OCI-LY1 (cell line): ENCODE measurements around the gene B9D2.
"Not testable (repeated sequence)": the region's sequence is repeated elsewhere in the genome, so short reads cannot be mapped to it uniquely, and the experiment has no call there.

Experiments
- H2AFZ ChIP-seq: fragments of 200-600 bp; sonication (generic), shearing (Covaris generic); 2 replicates; pipeline ENCODE4 v1.6.0; 2014; ENCODE audit warnings: antibody characterized with exemption, mild to moderate bottlenecking, low read length
- H3F3A ChIP-seq: fragments of 200-600 bp; sonication (generic), shearing (Covaris generic); 2 replicates; pipeline ENCODE4 v1.6.0; 2014; ENCODE audit warnings: mild to moderate bottlenecking, antibody characterized with exemption, low read length, moderate library complexity; ENCODE audit not compliant: insufficient read depth
- H3K27ac ChIP-seq: fragments of 200-600 bp; sonication (generic); 2 replicates; pipeline ENCODE4 v1.5.1; 2014; ENCODE audit warnings: low read length, mixed run types, mild to moderate bottlenecking, low read depth; ENCODE audit not compliant: poor library complexity, severe bottlenecking
- H3K27me3 ChIP-seq: fragments of 200-600 bp; sonication (generic); 2 replicates; pipeline ENCODE4 v1.6.0; 2014; ENCODE audit warnings: antibody characterized with exemption, mild to moderate bottlenecking, low read length, moderate library complexity; ENCODE audit not compliant: insufficient read depth
- H3K36me3 ChIP-seq: fragments of 200-600 bp; sonication (generic); 2 replicates; pipeline ENCODE4 v1.6.1; 2014; ENCODE audit warnings: mild to moderate bottlenecking, antibody characterized with exemption, low read length, moderate library complexity, mixed read lengths; ENCODE audit not compliant: insufficient read depth
- H3K4me1 ChIP-seq: fragments of 200-600 bp; sonication (generic); 2 replicates; pipeline ENCODE4 v1.5.1; 2014; ENCODE audit warnings: mild to moderate bottlenecking, low read length, moderate library complexity; ENCODE audit not compliant: insufficient read depth, severe bottlenecking
- H3K4me2 ChIP-seq: fragments of 200-600 bp; sonication (generic), shearing (Covaris generic); 2 replicates; pipeline ENCODE4 v1.6.1; 2014; ENCODE audit warnings: low read length
- H3K4me3 ChIP-seq: fragments of 200-600 bp; sonication (generic); 2 replicates; pipeline ENCODE4 v1.5.1; 2014; ENCODE audit warnings: low read length, low read depth, mild to moderate bottlenecking, mixed read lengths; ENCODE audit not compliant: poor library complexity, severe bottlenecking
- H3K79me2 ChIP-seq: fragments of 200-600 bp; shearing (Covaris generic); 2 replicates; pipeline ENCODE4 v1.6.1; 2016; ENCODE audit warnings: mixed run types, low read length, mixed read lengths; ENCODE audit not compliant: insufficient read depth
- H3K9ac ChIP-seq: fragments of 200-600 bp; sonication (generic), shearing (Covaris generic); 2 replicates; pipeline ENCODE4 v1.6.1; 2014; ENCODE audit warnings: mild to moderate bottlenecking, low read length, mixed read lengths
- H3K9me2 ChIP-seq: fragments of 200-600 bp; sonication (generic), shearing (Covaris generic); 2 replicates; pipeline ENCODE4 v1.6.1; 2014; ENCODE audit warnings: low read depth, mild to moderate bottlenecking, low read length, mixed read lengths
- H3K9me3 ChIP-seq: fragments of 200-600 bp; shearing (Covaris generic); 2 replicates; pipeline ENCODE4 v1.6.1; 2014; ENCODE audit warnings: low read length, mixed read lengths
- H4K20me1 ChIP-seq: fragments of 200-600 bp; sonication (generic), shearing (Covaris generic); 2 replicates; pipeline ENCODE4 v1.6.0; 2016; ENCODE audit warnings: mild to moderate bottlenecking, low read length; ENCODE audit not compliant: insufficient read depth
- EZH2 ChIP-seq: fragments of 200-600 bp; sonication (generic), shearing (Covaris generic); IDR thresholded peaks from 2 replicates; pipeline ENCODE4 v1.8.0; 2017; ENCODE audit warnings: borderline replicate concordance, mixed run types, mild to moderate bottlenecking, antibody characterized with exemption, low read length, moderate library complexity, mixed read lengths
- TF ChIP-seq, protein P1 (sequence below): fragments of 200-600 bp; sonication (generic), shearing (Covaris generic); IDR thresholded peaks from 2 replicates; pipeline ENCODE4 v1.5.1; 2017; ENCODE audit warnings: mild to moderate bottlenecking, antibody characterized with exemption, low read length, moderate library complexity, mixed read lengths

Gene B9D2

DNA sequence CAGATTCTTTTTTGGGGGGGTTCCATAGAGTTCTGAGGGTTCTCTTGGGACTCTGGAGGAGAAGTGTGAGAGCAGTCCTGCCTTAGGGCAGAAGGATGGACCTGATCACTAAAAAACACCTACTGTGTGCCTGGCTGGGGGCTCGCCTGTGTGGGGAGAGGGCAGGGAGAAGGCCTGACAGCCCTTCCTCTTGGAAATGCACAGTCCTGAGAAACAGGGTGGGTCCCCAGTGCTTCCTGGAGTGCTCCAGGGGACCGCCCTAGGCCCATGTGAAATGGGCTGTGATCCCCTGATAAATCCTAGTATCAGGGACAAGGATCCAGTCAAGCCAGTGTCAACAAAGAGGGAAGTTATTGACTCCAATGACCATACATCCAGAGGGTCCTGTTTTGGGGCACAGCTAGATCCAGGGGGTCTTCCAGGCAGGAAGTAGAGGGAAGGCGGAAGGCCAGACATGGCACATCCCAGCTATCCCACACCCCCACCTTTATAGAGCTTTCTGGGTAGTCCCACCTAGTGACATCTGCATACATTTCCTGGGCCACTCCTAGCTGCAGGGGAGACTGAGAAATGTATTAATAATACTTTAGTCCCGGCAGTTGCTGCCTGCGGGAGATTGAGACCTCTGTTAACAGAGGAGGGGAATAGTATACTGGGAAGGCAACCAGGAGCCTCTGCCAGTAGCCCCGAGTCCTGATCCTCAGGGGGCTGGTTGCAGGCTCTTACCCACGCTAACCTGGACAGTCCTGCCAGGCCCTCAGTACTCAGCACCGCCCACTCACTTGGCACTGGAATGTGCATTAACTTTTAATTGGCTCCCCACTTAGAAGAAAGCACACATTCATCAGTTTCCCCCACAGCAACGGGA lies 47.4 kb upstream of the B9D2 start:
- Histone ChIP-seq H3K36me3 (peaks cover 41% of the 10 kb centered on the region), H3K9ac (no peak overlapping the region), H3K9me2 (no peaks in the 10 kb centered on the region), H3F3A (no peaks in the 10 kb centered on the region), H3K27ac (no peak overlapping the region), H2AFZ (no peak overlapping the region), H3K79me2 (no peaks in the 10 kb centered on the region), H3K27me3 (no peaks in the 10 kb centered on the region), H4K20me1 (no peaks in the 10 kb centered on the region), H3K4me1 (no peaks in the 10 kb centered on the region), H3K9me3 (no peaks in the 10 kb centered on the region), H3K4me2 (no peak overlapping the region), H3K4me3 (no peak overlapping the region)
- no peak for TF ChIP-seq EZH2
- TF ChIP-seq, protein P1, sequence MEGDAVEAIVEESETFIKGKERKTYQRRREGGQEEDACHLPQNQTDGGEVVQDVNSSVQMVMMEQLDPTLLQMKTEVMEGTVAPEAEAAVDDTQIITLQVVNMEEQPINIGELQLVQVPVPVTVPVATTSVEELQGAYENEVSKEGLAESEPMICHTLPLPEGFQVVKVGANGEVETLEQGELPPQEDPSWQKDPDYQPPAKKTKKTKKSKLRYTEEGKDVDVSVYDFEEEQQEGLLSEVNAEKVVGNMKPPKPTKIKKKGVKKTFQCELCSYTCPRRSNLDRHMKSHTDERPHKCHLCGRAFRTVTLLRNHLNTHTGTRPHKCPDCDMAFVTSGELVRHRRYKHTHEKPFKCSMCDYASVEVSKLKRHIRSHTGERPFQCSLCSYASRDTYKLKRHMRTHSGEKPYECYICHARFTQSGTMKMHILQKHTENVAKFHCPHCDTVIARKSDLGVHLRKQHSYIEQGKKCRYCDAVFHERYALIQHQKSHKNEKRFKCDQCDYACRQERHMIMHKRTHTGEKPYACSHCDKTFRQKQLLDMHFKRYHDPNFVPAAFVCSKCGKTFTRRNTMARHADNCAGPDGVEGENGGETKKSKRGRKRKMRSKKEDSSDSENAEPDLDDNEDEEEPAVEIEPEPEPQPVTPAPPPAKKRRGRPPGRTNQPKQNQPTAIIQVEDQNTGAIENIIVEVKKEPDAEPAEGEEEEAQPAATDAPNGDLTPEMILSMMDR: no peak

DNA sequence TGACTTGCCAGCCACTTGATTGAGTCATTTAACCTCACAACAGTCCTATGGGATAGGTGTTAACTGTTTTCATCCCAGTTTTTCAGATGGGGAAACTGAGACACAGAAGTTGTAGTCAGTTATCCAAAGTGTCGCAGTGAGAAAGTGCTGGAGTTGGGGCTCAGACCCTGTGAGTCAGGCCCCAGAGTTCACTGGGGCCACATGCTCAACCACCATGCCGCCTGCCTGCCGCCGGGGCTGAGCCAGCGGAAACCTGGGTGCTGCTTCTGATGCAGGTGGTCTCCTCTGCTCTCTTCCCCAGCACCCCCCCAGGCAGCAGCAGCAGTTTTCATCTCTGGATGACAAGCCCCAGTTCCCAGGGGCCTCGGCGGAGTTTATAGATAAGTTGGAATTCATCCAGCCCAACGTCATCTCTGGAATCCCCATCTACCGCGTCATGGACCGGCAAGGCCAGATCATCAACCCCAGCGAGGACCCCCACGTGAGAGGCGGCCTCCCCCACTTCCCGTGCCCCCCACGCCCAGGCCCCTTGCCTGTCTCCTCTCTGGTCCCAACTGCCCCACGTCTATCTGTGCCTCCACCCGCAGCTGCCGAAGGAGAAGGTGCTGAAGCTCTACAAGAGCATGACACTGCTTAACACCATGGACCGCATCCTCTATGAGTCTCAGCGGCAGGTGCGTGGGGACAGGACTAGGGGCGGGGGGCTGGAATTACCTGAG lies 46.5 kb upstream of the B9D2 start:
- Histone ChIP-seq H3K9me3 (no peaks in the 10 kb centered on the region), H3K79me2 (no peaks in the 10 kb centered on the region), H3K9ac (no peak overlapping the region), H3K27me3 (no peaks in the 10 kb centered on the region), H3K4me2 (no peak overlapping the region), H3K9me2 (no peaks in the 10 kb centered on the region), H3K4me3 (no peak overlapping the region), H3K36me3 (peaks cover 41% of the 10 kb centered on the region), H4K20me1 (no peaks in the 10 kb centered on the region), H3K4me1 (no peaks in the 10 kb centered on the region), H2AFZ (no peak overlapping the region), H3K27ac (no peak overlapping the region), H3F3A (no peaks in the 10 kb centered on the region)
- TF ChIP-seq, protein P1: no peak
- TF ChIP-seq EZH2: no peak

DNA sequence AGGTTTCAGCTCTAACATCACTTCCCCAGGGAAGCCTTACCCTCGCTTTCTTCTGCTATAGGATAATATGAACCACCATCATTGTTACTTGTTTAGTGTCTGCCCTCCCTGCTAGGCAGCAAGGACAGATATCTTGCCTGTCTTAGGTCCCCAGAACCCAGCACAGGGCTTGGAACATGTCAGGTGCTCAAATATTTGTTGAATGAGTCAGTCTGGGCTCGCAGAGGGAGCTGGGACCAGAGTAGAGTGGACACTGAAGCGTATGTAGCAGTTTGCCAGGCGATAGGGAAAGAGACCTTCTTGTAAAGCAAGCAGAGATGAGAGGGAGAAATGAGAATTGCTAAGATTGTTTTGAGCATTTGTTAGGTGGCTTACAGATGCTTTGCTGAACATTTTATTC lies 45.3 kb upstream of the B9D2 start:
- no peak overlapping the region for H3K4me3 ChIP-seq
- H2AFZ ChIP-seq: no peak overlapping the region
- H3K9me2 ChIP-seq: no peaks in the 10 kb centered on the region
- no peak overlapping the region for H3K9ac ChIP-seq
- H3K27ac ChIP-seq: no peak overlapping the region
- H3F3A ChIP-seq: no peaks in the 10 kb centered on the region
- H3K27me3 ChIP-seq: no peaks in the 10 kb centered on the region
- H3K9me3 ChIP-seq: no peaks in the 10 kb centered on the region
- peaks cover 29% of the 10 kb centered on the region; the same call in 1 of the 2 replicates for H3K36me3 ChIP-seq
- no peak overlapping the region for H3K4me2 ChIP-seq
- H4K20me1 ChIP-seq: no peaks in the 10 kb centered on the region
- no peaks in the 10 kb centered on the region for H3K4me1 ChIP-seq
- no peak for TF ChIP-seq EZH2
- TF ChIP-seq, protein P1: no peak
- no peaks in the 10 kb centered on the region for H3K79me2 ChIP-seq

DNA sequence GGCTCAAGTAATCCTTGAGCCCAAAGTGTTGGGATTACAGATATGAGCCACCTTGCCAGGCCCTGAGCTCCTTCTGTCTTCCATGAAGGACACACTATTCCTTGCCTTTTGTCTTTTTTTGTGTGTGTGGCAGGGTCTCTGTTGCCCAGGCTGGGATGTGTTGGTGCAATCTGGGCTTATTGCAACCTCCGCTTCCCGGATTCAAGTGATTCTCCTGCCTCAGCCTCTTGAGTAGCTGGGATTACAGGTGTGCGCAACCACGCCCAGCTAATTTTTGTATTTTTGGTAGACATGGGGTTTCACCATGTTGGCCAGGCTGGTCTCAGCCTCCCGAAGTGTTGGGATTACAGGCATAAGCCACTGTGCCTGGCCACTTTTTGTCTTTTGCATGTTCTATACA lies 44.9 kb upstream of the B9D2 start:
- H3K27me3 ChIP-seq, H3K4me2 ChIP-seq, H2AFZ ChIP-seq, H3K9ac ChIP-seq, H3K4me3 ChIP-seq, H3K27ac ChIP-seq, H3K9me3 ChIP-seq, H4K20me1 ChIP-seq, H3F3A ChIP-seq, H3K9me2 ChIP-seq, H3K79me2 ChIP-seq, H3K4me1 ChIP-seq: not testable (repeated sequence)
- H3K36me3 ChIP-seq: peaks cover 25% of the 10 kb centered on the region; the same call in 1 of the 2 replicates
